ENCODE results near the gene IL21R. TPM values are rescaled to one million over a fixed set of nuclear protein-coding genes. Genes with fewer than 3 reads are reported as not detected.

IL21R gene
- total RNA-seq, 3 donors from 2014 or later (not counting 1 experiment from before 2014, with no cell fraction given), result 24.3 to 45.7 (median 26.5) TPM

GRCh38 chr16:27500801-27501200 is 98.8 kb downstream of the IL21R start:
- H3K4me3 Mint-ChIP-seq, result no peak overlapping the region
- no peaks in the 10 kb centered on the region for H3K9me3 Mint-ChIP-seq
- Histone ChIP-seq H3K27ac (ENCODE audit: low read length) (no peak overlapping the region), H3K27me3 (ENCODE audit: control insufficient read depth, insufficient read depth, low read length) (no peaks in the 10 kb centered on the region), H3K4me1 (ENCODE audit: control insufficient read depth, insufficient read depth, low read length) (no peaks in the 10 kb centered on the region), H3K4me3 (ENCODE audit: low read length) (no peak overlapping the region), H3K36me3 (ENCODE audit: control insufficient read depth, insufficient read depth, low read length) (peaks cover 90% of the 10 kb centered on the region), H3K9me3 (ENCODE audit: control insufficient read depth, insufficient read depth, low read length) (no peaks in the 10 kb centered on the region)
- H3K27me3 Mint-ChIP-seq (ENCODE audit: low read depth in 2 of 2), result no peaks in the 10 kb centered on the region
- no peak for TF ChIP-seq CTCF (IDR thresholded peaks at IDR 0.05)
- intact Hi-C loops (cut with micrococcal nuclease), result no loop called here
- peak overlapping the region; percentile 12 to 15 for H3K27ac Mint-ChIP-seq
- 99% methylated on average over 3 of the region's 3 CpGs for WGBS (ENCODE audit: insufficient coverage)
- no peak for DNase-seq
- peaks cover 21% of the 10 kb centered on the region for H3K36me3 Mint-ChIP-seq
- no peaks in the 10 kb centered on the region for H3K4me1 Mint-ChIP-seq
- ATAC-seq, result no peak

Other genes with a start within 250 kb of the IL21R start
- gene KDM8, start 198.6 kb upstream of the IL21R start, total RNA-seq, result 10 to 100 TPM; 11.4 to 17.9 (median 17.8) TPM
- gene NSMCE1, start 133.4 kb upstream of the IL21R start, total RNA-seq, result 10 to 100 TPM; 29.4 to 42.7 (median 37.7) TPM
- 10 to 100 TPM; 70.2 to 87.2 (median 86.0) TPM for gene IL4R, start 88.2 kb upstream of the IL21R start, total RNA-seq
- 100 to 1,000 TPM; 111 to 160 (median 125) TPM for gene GTF3C1, start 147.7 kb downstream of the IL21R start, total RNA-seq
- gene KATNIP, start 148.0 kb downstream of the IL21R start, total RNA-seq, result 10 to 100 TPM; 32.6 to 38.4 (median 32.7) TPM